Mesothelial cell of epicardium (in vitro differentiated cells): ENCODE data around the gene TLE1. TPM values are rescaled to one million over a fixed set of nuclear protein-coding genes. Genes with fewer than 3 reads are reported as not detected.

Experiments
- DNase-seq, 2 experiments: peaks; one replicate each; pipeline ENCODE4 v3.0.0; 2021; ENCODE audit warnings: low spot score in 2 of 2; ENCODE audit not compliant: unreplicated experiment in 2 of 2
- H3K27ac Mint-ChIP-seq: 2 replicates; pipeline ENCODE4 v1.8.0; 2021; ENCODE audit warnings: mixed read lengths
- H3K27me3 Mint-ChIP-seq: 2 replicates; pipeline ENCODE4 v1.8.0; 2021; ENCODE audit warnings: low read depth, mixed read lengths
- H3K36me3 Mint-ChIP-seq: 2 replicates; pipeline ENCODE4 v1.8.0; 2021; ENCODE audit warnings: mixed read lengths
- H3K4me1 Mint-ChIP-seq: 2 replicates; pipeline ENCODE4 v1.8.0; 2021; ENCODE audit warnings: mixed read lengths
- H3K4me3 Mint-ChIP-seq: 2 replicates; pipeline ENCODE4 v1.8.0; 2021; ENCODE audit warnings: mild to moderate bottlenecking, moderate library complexity, mixed read lengths
- H3K9me3 Mint-ChIP-seq: 2 replicates; pipeline ENCODE4 v1.8.0; 2021; ENCODE audit warnings: mixed read lengths
- CTCF ChIP-seq: fragments of 200-600 bp; sonication (generic); IDR thresholded peaks from one replicate; pipeline ENCODE4 v1.5.0; 2021; ENCODE audit warnings: antibody characterized with exemption; ENCODE audit not compliant: unreplicated experiment
- total RNA-seq: library from RNA; stranded (reverse); gene quantifications from 3 replicates; pipeline ENCODE4 v1.2.1, GENCODE V29; 2021

The TLE1 gene
- total RNA-seq, 1 donor from 2014 or later, result 97.9 TPM

- Mint-ChIP-seq H3K4me3 (no peak overlapping the region), H3K27ac (no peak overlapping the region), H3K27me3 (no peaks in the 10 kb centered on the region), H3K9me3 (peaks cover 5% of the 10 kb centered on the region), H3K4me1 (peaks cover 11% of the 10 kb centered on the region), H3K36me3 (peaks cover 73% of the 10 kb centered on the region)
- no peak for TF ChIP-seq CTCF
- no peak for DNase-seq
Measured at GRCh38 chr9:81594415-81594814, 94.9 kb downstream of the TLE1 start.

DNA sequence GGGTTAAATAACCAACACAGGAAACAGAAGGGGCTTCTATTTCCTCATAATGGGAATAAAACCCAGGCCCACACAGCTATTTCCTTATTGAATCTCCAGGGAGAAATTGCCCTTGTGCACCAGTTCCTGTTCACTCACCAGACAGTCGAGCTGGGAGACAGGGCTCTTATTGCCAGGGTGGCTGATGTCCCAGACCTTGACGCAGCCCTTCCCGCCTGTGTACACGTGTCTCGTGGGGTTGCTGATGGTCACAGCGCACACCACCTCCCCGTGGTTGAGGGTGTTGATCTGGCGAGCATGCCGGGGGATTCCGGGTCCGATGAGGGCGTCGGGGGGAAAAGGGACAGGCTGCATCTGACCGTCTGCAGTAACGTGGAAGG, 96.5 kb downstream of the TLE1 start:
- Mint-ChIP-seq H3K4me1 (peaks cover 11% of the 10 kb centered on the region), H3K9me3 (peaks cover 5% of the 10 kb centered on the region), H3K27ac (no peak overlapping the region), H3K4me3 (no peak overlapping the region), H3K27me3 (no peaks in the 10 kb centered on the region), H3K36me3 (peaks cover 71% of the 10 kb centered on the region)
- TF ChIP-seq CTCF, result no peak
- DNase-seq, result no peak

- Mint-ChIP-seq H3K36me3 (peaks cover 74% of the 10 kb centered on the region), H3K27ac (no peak overlapping the region), H3K9me3 (peaks cover 5% of the 10 kb centered on the region), H3K27me3 (no peaks in the 10 kb centered on the region), H3K4me1 (peaks cover 9% of the 10 kb centered on the region), H3K4me3 (no peak overlapping the region)
- no peak for DNase-seq
- TF ChIP-seq CTCF, result no peak
Measured at GRCh38 chr9:81591791-81592190, 97.6 kb downstream of the TLE1 start.

DNA sequence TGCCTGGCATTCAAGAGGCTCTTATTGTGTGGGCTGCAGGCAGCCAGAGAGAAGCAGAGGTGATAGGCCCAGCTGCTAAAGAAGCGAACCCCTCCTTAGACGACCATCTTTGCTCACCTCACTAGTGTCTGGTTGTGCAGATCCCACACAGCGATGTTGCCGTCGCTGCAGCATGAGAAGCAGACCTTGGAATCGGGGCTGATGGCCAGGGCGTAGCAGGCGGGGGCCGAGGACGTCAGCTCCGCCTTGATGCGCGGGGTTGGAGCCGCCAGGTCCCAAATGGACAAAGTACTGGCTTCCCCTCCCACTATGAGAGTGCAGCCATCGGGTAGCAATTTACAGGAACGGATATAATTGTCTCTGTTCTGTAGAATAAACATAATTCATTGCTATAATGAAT, 98.7 kb downstream of the TLE1 start:
- Mint-ChIP-seq H3K36me3 (peaks cover 69% of the 10 kb centered on the region), H3K27me3 (no peaks in the 10 kb centered on the region), H3K9me3 (peaks cover 5% of the 10 kb centered on the region), H3K4me1 (no peaks in the 10 kb centered on the region), H3K4me3 (no peak overlapping the region), H3K27ac (no peak overlapping the region)
- no peak for TF ChIP-seq CTCF
- DNase-seq, result no peak

DNA sequence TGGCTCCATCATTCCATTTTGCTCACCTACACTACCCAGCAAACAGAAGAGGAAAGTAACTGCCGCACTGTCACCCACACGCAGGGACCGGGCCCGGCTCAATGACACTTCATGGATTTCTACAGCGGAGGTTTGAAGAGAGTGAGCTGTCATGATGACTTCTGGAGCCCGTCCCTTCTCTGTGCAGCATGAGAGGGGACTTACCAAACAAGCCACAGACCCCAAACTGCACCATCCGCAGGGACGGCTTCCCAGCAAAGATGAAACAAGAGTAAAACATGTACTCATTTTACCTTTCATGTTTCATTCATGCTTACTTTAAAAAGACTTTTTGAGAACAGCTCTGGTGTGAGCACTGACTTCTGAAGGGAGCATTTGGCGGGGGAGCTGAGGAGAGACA, 99.5 kb downstream of the TLE1 start:
- TF ChIP-seq CTCF, result no peak
- no peaks in the 10 kb centered on the region for H3K27me3 Mint-ChIP-seq
- H3K4me1 Mint-ChIP-seq, result no peaks in the 10 kb centered on the region
- H3K4me3 Mint-ChIP-seq, result no peak overlapping the region
- no peak for DNase-seq
- no peak overlapping the region for H3K27ac Mint-ChIP-seq
- peaks cover 72% of the 10 kb centered on the region for H3K36me3 Mint-ChIP-seq
- H3K9me3 Mint-ChIP-seq, result peaks cover 3% of the 10 kb centered on the region

DNA sequence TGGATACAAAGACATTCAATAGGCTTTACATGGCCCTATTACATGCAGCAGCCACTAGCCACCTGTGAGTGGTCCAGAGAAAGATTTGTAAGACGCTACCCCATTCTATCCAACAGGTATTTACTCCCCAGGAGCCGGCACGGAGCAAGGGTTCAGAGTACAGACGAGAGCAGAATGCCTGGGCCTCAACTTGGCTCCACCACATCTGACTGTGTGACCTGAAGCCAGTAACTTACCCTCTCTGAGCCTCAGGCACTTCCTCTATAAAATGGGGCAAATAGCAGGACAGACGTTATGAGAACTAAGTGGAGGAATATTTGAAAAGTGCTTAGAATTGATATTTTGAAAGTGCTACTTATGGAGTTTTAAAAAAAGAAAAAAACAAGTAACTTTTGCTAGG, 100.0 kb downstream of the TLE1 start:
- Mint-ChIP-seq H3K9me3 (no peaks in the 10 kb centered on the region), H3K4me3 (no peak overlapping the region), H3K27ac (no peak overlapping the region), H3K4me1 (no peaks in the 10 kb centered on the region), H3K27me3 (no peaks in the 10 kb centered on the region), H3K36me3 (peaks cover 72% of the 10 kb centered on the region)
- DNase-seq, result no peak
- no peak for TF ChIP-seq CTCF
